ENCODE measurements around the gene SASH1.

SASH1 gene

DNA sequence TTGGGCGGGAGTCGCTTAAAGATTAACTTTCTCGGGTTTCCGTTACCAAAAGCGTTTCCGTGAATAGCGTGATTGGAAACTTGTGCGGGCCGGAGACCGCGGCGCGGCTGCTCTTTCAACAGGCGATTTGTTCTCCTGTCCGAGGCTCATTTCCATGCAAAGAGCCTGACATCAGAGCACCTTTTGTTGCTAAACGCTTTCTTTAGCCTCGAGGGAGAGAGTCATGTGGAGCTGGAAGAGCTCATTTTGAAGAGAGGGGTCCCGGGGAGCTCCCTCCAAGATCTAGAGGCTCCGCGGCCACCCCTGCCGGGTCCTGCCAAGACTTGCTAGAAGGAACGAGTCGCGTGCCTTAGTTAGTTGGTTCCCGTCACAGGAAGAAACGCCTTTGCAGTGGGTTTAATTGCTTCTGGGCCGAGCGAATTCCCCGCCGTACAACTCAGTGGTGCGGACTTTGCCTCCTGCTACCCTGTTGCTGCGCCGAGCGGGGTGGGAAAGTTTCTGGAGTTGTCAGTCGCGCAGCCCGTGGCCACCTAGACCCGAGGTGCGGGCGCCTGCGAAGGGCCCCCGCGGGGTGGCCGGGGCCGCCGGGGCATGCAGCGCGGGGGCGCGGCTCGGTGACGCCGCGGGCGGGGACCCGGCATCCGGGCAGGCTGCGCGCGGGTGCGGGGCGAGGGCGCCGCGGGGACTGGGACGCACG, at the start of gene SASH1:
TSS of gene SASH1 (plus strand) at position 489 of the 697 bp plus-strand sequence. CDS start 230 bp downstream, outside the sequence.
- DNase-seq, result no peak

- DNase-seq, result no peak
Observed at GRCh38 chr6:148293181-148293995, 49.2 kb upstream of the SASH1 start.

DNA sequence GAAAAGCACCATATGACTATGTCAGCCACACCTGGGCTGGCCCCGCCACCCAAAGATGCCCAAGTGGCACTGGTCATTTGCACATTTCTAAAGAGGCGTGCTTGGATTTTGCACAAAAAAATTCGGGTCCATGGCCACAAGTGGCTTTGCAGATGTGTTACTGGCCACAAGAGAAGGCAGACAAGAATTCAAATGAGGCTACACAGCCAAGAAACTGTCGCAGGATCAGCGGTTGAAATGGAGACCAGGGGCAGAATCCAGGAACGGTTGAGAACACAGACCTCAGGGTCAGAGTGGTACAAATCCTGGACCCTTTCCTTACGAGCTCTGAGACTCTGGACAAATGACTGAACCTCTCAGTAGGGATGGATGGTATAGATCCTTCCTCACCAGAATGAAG, 48.6 kb upstream of the SASH1 start:
- DNase-seq, result no peak

GRCh38 chr6:148295261-148295887, 47.3 kb upstream of the SASH1 start:
- no peak for DNase-seq

- no peak for DNase-seq
Observed at GRCh38 chr6:148296771-148297170, 45.9 kb upstream of the SASH1 start.

- DNase-seq, result no peak
Observed at GRCh38 chr6:148298683-148299082, 44.0 kb upstream of the SASH1 start.

DNA sequence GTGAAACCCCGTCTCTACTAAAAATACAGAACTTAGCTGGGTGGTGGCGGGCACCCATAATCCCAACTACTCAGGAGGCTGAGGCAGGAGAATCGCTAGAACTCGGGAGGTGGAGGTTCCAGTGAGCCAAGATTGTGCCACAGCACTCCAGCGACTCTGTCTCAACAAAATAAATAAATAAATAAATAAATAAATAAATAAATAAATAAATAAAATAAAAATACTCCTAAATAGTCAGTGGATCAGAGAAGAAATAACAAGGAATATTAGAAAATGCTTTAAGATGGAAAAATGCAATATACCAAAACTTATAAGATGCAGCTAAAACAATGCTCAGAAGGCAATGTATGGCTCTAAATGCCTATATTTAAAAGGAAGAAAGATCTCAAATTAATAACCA, 39.0 kb upstream of the SASH1 start:
- no peak for DNase-seq

DNA sequence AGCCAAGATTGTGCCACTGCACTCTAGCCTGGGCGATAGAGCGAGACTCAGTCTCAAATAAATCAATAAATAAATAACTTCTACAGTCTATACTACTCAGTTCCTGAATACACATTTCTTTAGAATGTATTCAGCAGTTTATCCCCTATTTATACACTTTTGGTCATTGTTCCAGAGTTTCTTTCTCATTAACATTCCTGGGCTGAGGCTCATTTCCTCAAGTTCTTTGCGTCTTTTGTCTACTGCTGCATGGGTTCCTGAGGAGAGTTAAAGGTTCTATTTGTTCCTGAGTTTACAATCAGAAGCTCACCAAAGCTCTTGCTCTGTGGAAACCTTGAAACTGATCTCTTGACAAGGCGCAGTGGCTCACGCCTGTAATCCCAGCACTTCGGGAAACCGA, 37.7 kb upstream of the SASH1 start:
- DNase-seq, result no peak

DNA sequence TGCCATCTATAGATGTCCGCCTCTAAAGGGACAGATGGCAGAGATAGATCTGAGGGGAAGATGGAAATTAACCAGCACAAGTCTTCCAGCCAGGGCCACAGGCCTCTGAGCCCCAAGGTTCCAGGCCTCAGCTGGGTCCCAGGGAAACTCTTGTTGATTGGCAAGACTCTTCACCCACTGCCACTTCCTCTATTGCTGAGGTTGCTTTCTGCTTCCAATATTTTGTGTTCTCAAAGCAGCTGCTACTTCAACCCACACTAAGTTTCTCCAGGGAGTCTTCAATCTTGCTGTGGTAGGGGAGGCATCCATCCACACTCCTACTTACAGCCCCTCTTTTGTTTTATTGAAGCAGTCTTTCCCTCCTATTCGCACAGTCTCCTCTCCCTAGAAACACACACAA, 36.4 kb upstream of the SASH1 start:
- no peak for DNase-seq

- no peak for DNase-seq
Observed at GRCh38 chr6:148307405-148307804, 35.2 kb upstream of the SASH1 start.

GRCh38 chr6:148309301-148309700, 33.3 kb upstream of the SASH1 start:
- no peak for DNase-seq

DNA sequence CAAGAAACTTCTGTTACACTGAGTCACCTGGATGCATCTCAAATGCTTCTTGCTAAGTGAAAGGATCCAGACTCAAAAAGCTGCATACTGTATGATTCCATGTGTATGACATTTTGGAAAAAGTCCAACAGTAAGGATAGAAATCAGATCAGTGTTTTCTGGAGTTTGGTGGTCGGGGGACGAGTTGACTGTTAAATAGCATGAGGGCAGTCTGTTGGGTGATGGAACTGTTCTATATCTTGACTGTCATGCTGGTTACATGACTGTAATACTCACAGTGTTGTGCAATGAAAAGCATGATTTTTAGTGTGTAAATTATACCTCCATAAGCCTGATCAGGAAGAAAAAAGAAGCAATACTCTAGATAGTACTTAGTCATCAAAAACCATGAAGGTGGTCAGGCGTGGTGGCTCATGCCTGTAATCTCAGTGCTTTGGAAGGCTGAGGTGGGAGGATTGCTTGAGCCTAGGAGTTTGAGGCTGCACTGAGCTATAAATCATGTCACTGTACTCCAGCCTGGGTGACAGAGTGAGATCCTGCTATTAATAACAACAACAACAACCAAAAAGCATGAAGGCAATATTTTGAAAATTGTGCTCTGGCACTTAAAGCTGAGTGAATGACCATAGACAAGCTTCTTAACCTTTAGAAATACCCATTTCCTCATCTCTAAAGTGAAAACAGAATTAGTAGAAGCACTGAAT, 30.5 kb upstream of the SASH1 start:
- no peak for DNase-seq

DNA sequence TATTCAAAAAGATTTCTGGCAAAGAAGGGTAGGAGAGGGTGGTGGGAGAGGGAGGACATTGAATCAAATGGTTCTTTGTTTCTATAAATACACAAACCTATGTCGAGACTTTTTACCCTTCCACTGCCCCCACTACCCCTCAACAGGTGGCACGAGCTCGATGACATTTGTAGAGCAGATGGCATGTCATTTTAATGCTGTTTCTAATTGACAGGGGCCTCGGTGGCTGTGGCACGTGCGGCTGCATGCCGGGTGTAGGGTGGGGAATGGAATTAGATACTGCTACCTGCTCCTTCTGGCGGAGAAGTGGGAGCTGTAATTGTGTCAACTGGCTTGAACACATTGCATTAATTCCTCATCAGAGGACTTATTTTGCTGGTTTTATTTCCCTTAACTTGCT, 29.1 kb upstream of the SASH1 start:
- DNase-seq, result no peak

DNA sequence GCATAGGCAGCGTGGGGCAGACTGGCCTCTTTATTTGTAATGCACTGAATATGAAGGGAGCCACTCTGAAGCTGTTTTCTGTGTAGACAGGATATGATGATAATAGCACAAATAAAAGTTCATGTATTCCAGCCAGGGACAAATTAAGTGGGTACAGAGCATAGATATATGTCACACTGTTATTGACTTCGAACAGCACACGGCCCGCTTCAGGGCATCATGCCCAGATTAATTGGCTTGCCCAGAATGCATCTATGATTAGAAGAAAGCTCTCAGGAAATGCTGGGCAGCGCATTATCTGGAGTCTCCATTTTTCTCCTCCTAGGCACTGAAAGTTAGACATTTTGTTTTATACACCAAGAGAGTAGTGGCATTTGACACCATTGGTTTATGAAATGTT, 26.3 kb upstream of the SASH1 start:
- no peak for DNase-seq

DNA sequence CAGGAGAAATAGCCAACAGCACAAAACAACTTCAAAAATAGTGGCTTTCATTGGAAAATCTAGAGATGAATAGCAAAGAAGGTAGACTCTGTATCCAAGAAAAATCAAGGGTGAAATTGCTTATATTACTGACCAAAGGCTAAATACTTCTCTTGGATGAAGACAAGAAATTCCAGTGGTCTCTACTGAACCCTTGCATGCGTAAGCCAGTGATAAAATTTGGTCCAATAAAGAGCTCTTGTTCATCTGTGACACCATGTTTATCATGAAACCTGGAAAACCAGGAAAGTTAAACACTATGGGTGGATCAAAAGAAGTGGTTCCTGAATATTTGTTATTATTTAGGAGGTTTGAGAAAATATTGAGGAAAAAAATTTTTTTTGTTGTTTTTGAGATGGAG, 25.6 kb upstream of the SASH1 start:
- DNase-seq, result no peak

- no peak for DNase-seq
Observed at GRCh38 chr6:148317739-148318138, 24.9 kb upstream of the SASH1 start.

GRCh38 chr6:148322704-148323103, 19.9 kb upstream of the SASH1 start:
- DNase-seq, result no peak

GRCh38 chr6:148323344-148323743, 19.3 kb upstream of the SASH1 start:
- no peak for DNase-seq

- no peak for DNase-seq
Observed at GRCh38 chr6:148324297-148324985, 18.2 kb upstream of the SASH1 start.

DNA sequence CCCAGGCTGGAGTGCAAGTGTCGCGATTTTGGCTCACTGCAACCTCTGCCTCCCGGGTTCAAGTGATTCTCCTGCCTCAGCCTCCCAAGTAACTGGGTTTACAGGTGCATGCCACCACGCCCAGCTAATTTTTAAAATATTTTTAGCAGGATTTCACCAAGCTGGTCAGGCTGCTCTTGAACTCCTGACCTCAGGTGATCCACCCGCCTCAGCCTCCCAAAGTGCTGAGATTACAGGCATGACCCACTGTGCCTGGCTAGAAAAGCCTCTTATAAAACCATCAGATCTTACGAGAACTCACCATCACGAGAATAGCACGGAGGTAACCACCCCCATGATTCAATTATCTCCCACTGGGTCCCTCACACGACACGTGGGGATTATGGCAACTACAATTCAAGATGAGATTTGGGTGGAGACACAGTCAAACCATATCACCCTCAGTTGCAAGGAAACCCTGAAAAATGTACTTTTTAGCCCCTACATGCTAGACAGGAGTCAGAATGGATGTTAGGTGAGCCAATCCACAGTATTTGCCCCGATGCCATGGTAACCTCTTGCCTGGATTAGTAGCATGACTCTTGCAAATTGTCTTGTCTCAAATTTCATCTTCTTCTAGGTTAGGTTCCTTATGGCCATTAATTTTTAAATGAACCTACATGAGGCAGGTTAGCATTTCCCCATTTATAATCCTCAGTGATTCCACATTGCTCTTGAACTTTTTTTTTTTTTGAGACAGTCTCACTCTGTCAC, 17.1 kb upstream of the SASH1 start:
- DNase-seq, result no peak

DNA sequence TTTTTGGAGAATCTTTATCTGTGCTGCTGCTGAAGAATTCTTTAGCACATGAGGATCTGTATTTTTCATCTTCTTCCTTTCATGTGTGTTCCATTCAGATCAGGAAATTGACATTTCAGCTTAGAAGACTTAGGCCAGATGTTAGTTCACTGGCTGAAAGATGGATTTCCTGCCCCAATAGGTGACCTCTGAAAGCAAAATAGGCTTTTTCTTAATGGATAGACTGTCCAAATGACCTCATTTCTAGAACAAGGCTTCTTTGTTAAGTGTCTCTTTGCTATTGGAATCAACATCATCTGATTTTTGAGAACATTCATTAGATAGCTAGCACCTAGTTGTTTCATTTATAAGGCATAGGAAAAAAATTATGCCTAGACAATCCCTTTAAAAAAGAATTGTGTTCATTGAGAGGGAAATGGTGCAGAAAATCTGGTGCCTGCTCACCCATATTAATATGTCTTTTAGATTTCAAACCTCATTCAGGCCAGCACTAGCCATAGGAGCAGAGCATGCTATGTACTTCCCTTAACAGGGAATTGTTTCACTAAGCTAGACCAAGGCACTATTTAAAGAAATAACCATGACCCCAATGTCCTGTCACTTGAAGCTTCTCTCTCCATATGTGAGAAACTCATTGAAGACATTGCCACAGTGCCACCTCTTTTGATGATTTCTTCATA, 13.6 kb upstream of the SASH1 start:
- no peak for DNase-seq
